H1 (cell line): ENCODE data around the gene ELP4. TPM values are rescaled to one million over a fixed set of nuclear protein-coding genes. Genes with fewer than 3 reads are reported as not detected.

Experiments
- NRF1 ChIP-seq: IDR thresholded peaks from 2 replicates; pipeline ENCODE4 v1.6.1; 2011; ENCODE audit warnings: mild to moderate bottlenecking, low read depth, low read length, improper control_type of control experiment
- POLR2A ChIP-seq, 2 experiments: IDR thresholded peaks; 1 replicate in 1 of 2; 2 replicates in 1 of 2; pipeline ENCODE4 v1.6.1; 2011; ENCODE audit warnings: low read depth in 2 of 2, low read length in 2 of 2, mild to moderate bottlenecking in 2 of 2; ENCODE audit errors: control extremely low read depth in 1 of 2
- TAF7 ChIP-seq: optimal IDR thresholded peaks from 2 replicates; pipeline ENCODE3; 2011; ENCODE audit warnings: low read depth, mild to moderate bottlenecking, inconsistent platforms, low read length, moderate library complexity, borderline replicate concordance
- TBP ChIP-seq: IDR thresholded peaks from 2 replicates; pipeline ENCODE4 v1.6.1; 2011; ENCODE audit warnings: low read depth, low read length, improper control_type of control experiment
- polyA plus RNA-seq, 7 experiments: library from polyadenylated mRNA; depleted of rRNA in 3 of 7; stranded (reverse) in 5 of 7; unstranded in 2 of 7; fragments of >200 nt in 5 of 7; fragments of 200-250 nt in 2 of 7; gene quantifications; 1 replicate in 5 of 7; 2 replicates in 1 of 7; 4 replicates in 1 of 7; pipeline versions ENCODE4 v1.2.1 to v1.2.3, GENCODE V29; 2011 to 2013; ENCODE audit warnings: missing spikeins in 2 of 7, mixed read lengths in 2 of 7
- total RNA-seq: library from RNA; stranded (reverse); fragmentation: NEBNext Ultra II Directional; extraction: Animal tissue kit (Norgen Biotek cat#: 25700); gene quantifications from 2 replicates; pipeline ENCODE4 v1.2.1, GENCODE V29; 2021
- TF ChIP-seq, protein P1 (sequence below): fragments of 300-600 bp; sonication (generic); IDR thresholded peaks from 2 replicates; pipeline ENCODE4 v1.7.1; 2012; ENCODE audit warnings: low read length, moderate library complexity, mild to moderate bottlenecking, inconsistent platforms; ENCODE audit not compliant: insufficient replicate concordance
- TF ChIP-seq, protein P2 (sequence below): IDR thresholded peaks from 2 replicates; pipeline ENCODE4 v1.6.1; 2011; ENCODE audit warnings: low read depth, mild to moderate bottlenecking, low read length; ENCODE audit not compliant: insufficient read depth
- TF ChIP-seq, protein P3 (sequence below): IDR thresholded peaks from 2 replicates; pipeline ENCODE4 v1.6.1; 2011; ENCODE audit warnings: low read length, improper control_type of control experiment
- TF ChIP-seq, protein P4 (sequence below): IDR thresholded peaks from 2 replicates; pipeline ENCODE4 v1.6.1; 2012; ENCODE audit warnings: inconsistent platforms

Gene ELP4
- total and polyA plus RNA-seq, 2 of the 8 experiments (the other 6 are each of a cell fraction or from before 2014, with no cell fraction given) = 14.0 to 18.6 TPM

DNA sequence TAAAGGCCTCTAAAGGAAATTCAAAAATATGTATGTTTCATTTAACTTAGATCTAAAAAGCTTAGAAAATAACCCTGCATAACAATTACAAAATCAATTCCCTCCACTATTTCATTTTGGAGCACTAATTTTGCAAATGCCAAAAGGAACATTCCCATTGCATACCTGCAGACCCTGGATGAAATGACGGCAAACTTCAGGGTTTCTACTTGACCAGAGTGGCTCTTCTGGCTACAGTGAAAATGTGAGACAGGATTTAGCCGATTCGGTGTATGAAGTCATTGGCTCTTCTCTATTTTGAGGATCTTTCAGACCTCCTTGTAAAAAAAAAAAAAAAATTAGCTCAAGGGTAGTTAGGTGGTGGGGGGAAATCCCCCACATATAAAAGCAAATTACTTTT is 257.5 kb downstream of the ELP4 start (continued):
- TF ChIP-seq, protein P1, sequence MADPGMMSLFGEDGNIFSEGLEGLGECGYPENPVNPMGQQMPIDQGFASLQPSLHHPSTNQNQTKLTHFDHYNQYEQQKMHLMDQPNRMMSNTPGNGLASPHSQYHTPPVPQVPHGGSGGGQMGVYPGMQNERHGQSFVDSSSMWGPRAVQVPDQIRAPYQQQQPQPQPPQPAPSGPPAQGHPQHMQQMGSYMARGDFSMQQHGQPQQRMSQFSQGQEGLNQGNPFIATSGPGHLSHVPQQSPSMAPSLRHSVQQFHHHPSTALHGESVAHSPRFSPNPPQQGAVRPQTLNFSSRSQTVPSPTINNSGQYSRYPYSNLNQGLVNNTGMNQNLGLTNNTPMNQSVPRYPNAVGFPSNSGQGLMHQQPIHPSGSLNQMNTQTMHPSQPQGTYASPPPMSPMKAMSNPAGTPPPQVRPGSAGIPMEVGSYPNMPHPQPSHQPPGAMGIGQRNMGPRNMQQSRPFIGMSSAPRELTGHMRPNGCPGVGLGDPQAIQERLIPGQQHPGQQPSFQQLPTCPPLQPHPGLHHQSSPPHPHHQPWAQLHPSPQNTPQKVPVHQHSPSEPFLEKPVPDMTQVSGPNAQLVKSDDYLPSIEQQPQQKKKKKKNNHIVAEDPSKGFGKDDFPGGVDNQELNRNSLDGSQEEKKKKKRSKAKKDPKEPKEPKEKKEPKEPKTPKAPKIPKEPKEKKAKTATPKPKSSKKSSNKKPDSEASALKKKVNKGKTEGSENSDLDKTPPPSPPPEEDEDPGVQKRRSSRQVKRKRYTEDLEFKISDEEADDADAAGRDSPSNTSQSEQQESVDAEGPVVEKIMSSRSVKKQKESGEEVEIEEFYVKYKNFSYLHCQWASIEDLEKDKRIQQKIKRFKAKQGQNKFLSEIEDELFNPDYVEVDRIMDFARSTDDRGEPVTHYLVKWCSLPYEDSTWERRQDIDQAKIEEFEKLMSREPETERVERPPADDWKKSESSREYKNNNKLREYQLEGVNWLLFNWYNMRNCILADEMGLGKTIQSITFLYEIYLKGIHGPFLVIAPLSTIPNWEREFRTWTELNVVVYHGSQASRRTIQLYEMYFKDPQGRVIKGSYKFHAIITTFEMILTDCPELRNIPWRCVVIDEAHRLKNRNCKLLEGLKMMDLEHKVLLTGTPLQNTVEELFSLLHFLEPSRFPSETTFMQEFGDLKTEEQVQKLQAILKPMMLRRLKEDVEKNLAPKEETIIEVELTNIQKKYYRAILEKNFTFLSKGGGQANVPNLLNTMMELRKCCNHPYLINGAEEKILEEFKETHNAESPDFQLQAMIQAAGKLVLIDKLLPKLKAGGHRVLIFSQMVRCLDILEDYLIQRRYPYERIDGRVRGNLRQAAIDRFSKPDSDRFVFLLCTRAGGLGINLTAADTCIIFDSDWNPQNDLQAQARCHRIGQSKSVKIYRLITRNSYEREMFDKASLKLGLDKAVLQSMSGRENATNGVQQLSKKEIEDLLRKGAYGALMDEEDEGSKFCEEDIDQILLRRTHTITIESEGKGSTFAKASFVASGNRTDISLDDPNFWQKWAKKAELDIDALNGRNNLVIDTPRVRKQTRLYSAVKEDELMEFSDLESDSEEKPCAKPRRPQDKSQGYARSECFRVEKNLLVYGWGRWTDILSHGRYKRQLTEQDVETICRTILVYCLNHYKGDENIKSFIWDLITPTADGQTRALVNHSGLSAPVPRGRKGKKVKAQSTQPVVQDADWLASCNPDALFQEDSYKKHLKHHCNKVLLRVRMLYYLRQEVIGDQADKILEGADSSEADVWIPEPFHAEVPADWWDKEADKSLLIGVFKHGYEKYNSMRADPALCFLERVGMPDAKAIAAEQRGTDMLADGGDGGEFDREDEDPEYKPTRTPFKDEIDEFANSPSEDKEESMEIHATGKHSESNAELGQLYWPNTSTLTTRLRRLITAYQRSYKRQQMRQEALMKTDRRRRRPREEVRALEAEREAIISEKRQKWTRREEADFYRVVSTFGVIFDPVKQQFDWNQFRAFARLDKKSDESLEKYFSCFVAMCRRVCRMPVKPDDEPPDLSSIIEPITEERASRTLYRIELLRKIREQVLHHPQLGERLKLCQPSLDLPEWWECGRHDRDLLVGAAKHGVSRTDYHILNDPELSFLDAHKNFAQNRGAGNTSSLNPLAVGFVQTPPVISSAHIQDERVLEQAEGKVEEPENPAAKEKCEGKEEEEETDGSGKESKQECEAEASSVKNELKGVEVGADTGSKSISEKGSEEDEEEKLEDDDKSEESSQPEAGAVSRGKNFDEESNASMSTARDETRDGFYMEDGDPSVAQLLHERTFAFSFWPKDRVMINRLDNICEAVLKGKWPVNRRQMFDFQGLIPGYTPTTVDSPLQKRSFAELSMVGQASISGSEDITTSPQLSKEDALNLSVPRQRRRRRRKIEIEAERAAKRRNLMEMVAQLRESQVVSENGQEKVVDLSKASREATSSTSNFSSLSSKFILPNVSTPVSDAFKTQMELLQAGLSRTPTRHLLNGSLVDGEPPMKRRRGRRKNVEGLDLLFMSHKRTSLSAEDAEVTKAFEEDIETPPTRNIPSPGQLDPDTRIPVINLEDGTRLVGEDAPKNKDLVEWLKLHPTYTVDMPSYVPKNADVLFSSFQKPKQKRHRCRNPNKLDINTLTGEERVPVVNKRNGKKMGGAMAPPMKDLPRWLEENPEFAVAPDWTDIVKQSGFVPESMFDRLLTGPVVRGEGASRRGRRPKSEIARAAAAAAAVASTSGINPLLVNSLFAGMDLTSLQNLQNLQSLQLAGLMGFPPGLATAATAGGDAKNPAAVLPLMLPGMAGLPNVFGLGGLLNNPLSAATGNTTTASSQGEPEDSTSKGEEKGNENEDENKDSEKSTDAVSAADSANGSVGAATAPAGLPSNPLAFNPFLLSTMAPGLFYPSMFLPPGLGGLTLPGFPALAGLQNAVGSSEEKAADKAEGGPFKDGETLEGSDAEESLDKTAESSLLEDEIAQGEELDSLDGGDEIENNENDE = no peak
- TF ChIP-seq, protein P2, sequence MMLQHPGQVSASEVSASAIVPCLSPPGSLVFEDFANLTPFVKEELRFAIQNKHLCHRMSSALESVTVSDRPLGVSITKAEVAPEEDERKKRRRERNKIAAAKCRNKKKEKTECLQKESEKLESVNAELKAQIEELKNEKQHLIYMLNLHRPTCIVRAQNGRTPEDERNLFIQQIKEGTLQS = no peak
- TF ChIP-seq, protein P3, sequence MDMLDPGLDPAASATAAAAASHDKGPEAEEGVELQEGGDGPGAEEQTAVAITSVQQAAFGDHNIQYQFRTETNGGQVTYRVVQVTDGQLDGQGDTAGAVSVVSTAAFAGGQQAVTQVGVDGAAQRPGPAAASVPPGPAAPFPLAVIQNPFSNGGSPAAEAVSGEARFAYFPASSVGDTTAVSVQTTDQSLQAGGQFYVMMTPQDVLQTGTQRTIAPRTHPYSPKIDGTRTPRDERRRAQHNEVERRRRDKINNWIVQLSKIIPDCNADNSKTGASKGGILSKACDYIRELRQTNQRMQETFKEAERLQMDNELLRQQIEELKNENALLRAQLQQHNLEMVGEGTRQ = no peak
- TF ChIP-seq NRF1 = no peak
- TF ChIP-seq POLR2A (IDR thresholded peaks at IDR 0.05; ENCODE audit: control extremely low read depth in 1 of 2, low read depth in 2 of 2, low read length in 2 of 2) = no peak
- TF ChIP-seq TBP = no peak
- TF ChIP-seq TAF7 = no peak
- TF ChIP-seq, protein P4, sequence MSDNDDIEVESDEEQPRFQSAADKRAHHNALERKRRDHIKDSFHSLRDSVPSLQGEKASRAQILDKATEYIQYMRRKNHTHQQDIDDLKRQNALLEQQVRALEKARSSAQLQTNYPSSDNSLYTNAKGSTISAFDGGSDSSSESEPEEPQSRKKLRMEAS = no peak
- TF ChIP-seq, all 59 proteins: peak for 0
